Small intestine (tissue), 7 donors: ENCODE results near the gene SLC66A1. TPM values are rescaled to one million over a fixed set of nuclear protein-coding genes. Genes with fewer than 3 reads are reported as not detected.

Experiments
- DNase-seq, 2 donors: peaks; one replicate each; pipeline versions ENCODE4 v3.0.0 to v3.0.0-alpha.2; 2013
- FAIRE-seq: peaks from 2 replicates; lab custom pipeline; 2012; peaks lifted over from hg19 to GRCh38; lab: Jason Lieb, UNC
- H3K27ac ChIP-seq, 3 donors: one replicate each; pipeline ENCODE4 v1.5.1; 2013; ENCODE audit warnings: low read length in 2 of 3, mild to moderate bottlenecking in 2 of 3, control low read depth in 1 of 3, inconsistent platforms in 1 of 3, low read depth in 1 of 3, moderate library complexity in 1 of 3
- H3K27me3 ChIP-seq, 3 donors: one replicate each; pipeline ENCODE4 v1.6.1; 2013; ENCODE audit warnings: low read length in 3 of 3, inconsistent platforms in 1 of 3; ENCODE audit not compliant: control insufficient read depth in 3 of 3, insufficient read depth in 3 of 3
- H3K36me3 ChIP-seq, 3 donors: one replicate each; pipeline ENCODE4 v1.6.1; 2013; ENCODE audit warnings: low read length in 3 of 3, inconsistent platforms in 1 of 3, low read depth in 1 of 3, mild to moderate bottlenecking in 1 of 3, moderate library complexity in 1 of 3; ENCODE audit not compliant: control insufficient read depth in 3 of 3, insufficient read depth in 2 of 3
- H3K4me1 ChIP-seq, 3 donors: one replicate each; pipeline ENCODE4 v1.6.1; 2013; ENCODE audit warnings: low read length in 2 of 3, inconsistent platforms in 1 of 3, low read depth in 1 of 3, mild to moderate bottlenecking in 1 of 3, moderate library complexity in 1 of 3; ENCODE audit not compliant: control insufficient read depth in 3 of 3, insufficient read depth in 2 of 3
- H3K4me3 ChIP-seq, 3 donors: one replicate each; pipeline ENCODE4 v1.5.1; 2013; ENCODE audit warnings: low read length in 3 of 3, control low read depth in 1 of 3, inconsistent platforms in 1 of 3, low read depth in 1 of 3, mild to moderate bottlenecking in 1 of 3, moderate library complexity in 1 of 3
- H3K9me3 ChIP-seq, 2 donors: one replicate each; pipeline ENCODE4 v1.6.1; 2013; ENCODE audit warnings: low read depth in 1 of 2, low read length in 1 of 2; ENCODE audit not compliant: control insufficient read depth in 2 of 2, insufficient read depth in 1 of 2
- WGBS, 3 donors: extraction: QIAGEN DNeasy Blood & Tissue Kit; methylation state at CpG; one replicate each; pipeline ENCODE4 v1.1.7; 2013; 5-methylcytosine and 5-hydroxymethylcytosine counted together
- polyA plus RNA-seq, 4 donors: library from polyadenylated mRNA; stranded (reverse) in 3 of 4; unstranded in 1 of 4; fragments of 200-250 nt in 3 of 4; fragments of 120-200 nt in 1 of 4; gene quantifications; one replicate each; pipeline versions ENCODE4 v1.2.1 to v1.2.3, GENCODE V29; 2013
- donor health status: healthy with polysubstance abuse.
- donor health status: control.
- donor health status: control.
- donor health status: Bipolar disorder and iron deficiency.
- donor health status: healthy.

The SLC66A1 gene
- polyA plus RNA-seq, 4 donors = 14.6 to 46.7 (median 30.0) TPM

- Histone ChIP-seq H3K4me1 (no peaks in the 10 kb centered on the region), H3K9me3 (no peaks in the 10 kb centered on the region), H3K36me3 (peaks cover 2 to 82% (median 10%) of the 10 kb centered on the region in 3 donors), H3K4me3 (no peak overlapping the region), H3K27me3 (no peaks in the 10 kb centered on the region), H3K27ac (no peak overlapping the region)
- FAIRE-seq (no peak), DNase-seq (no peak)
- WGBS, 3 donors = 87 to 94% (median 88%) methylated on average over 23 of the region's 23 CpGs
Observed at GRCh38 chr1:19323987-19324664, 12.0 kb downstream of the SLC66A1 start.

GRCh38 chr1:19324665-19324990, 12.5 kb downstream of the SLC66A1 start:
- DNase-seq (no peak), FAIRE-seq (no peak)
- H3K9me3 ChIP-seq = no peaks in the 10 kb centered on the region
- WGBS, 3 donors = 95 to 99% (median 97%) methylated on average over 9 of the region's 9 CpGs
- no peak overlapping the region for H3K4me3 ChIP-seq
- H3K27me3 ChIP-seq = no peaks in the 10 kb centered on the region
- H3K4me1 ChIP-seq = no peaks in the 10 kb centered on the region
- H3K36me3 ChIP-seq = peaks cover 2 to 84% (median 10%) of the 10 kb centered on the region in 3 donors
- H3K27ac ChIP-seq = no peak overlapping the region

GRCh38 chr1:19325368-19325957, 13.3 kb downstream of the SLC66A1 start:
- Histone ChIP-seq H3K4me3 (no peak overlapping the region), H3K36me3 (peaks cover 2 to 90% (median 10%) of the 10 kb centered on the region in 3 donors), H3K27me3 (no peaks in the 10 kb centered on the region), H3K4me1 (no peaks in the 10 kb centered on the region), H3K9me3 (no peaks in the 10 kb centered on the region), H3K27ac (no peak overlapping the region)
- DNase-seq = no peak
- 82 to 86% (median 83%) methylated on average over 19 of the region's 19 CpGs for WGBS, 3 donors
- FAIRE-seq = no peak

GRCh38 chr1:19325958-19326747, 14.0 kb downstream of the SLC66A1 start:
- FAIRE-seq = no peak
- WGBS, 3 donors = 86 to 91% (median 88%) methylated on average over 31 to 32 of the region's 32 CpGs
- H3K27me3 ChIP-seq = no peaks in the 10 kb centered on the region
- no peaks in the 10 kb centered on the region for H3K4me1 ChIP-seq
- peaks cover 2 to 95% (median 10%) of the 10 kb centered on the region in 3 donors for H3K36me3 ChIP-seq
- DNase-seq = no peak
- no peaks in the 10 kb centered on the region for H3K9me3 ChIP-seq
- no peak overlapping the region for H3K4me3 ChIP-seq
- no peak overlapping the region for H3K27ac ChIP-seq

GRCh38 chr1:19326748-19327065, 14.6 kb downstream of the SLC66A1 start:
- Histone ChIP-seq H3K4me1 (no peaks in the 10 kb centered on the region), H3K27ac (no peak overlapping the region), H3K27me3 (no peaks in the 10 kb centered on the region), H3K9me3 (no peaks in the 10 kb centered on the region), H3K4me3 (no peak overlapping the region), H3K36me3 (peaks cover 4 to 95% (median 10%) of the 10 kb centered on the region in 3 donors)
- 83 to 90% (median 85%) methylated on average over 6 of the region's 6 CpGs for WGBS, 3 donors
- no peak for FAIRE-seq
- DNase-seq = no peak

GRCh38 chr1:19327301-19327700, 15.2 kb downstream of the SLC66A1 start:
- no peak for DNase-seq
- no peak overlapping the region for H3K27ac ChIP-seq
- no peaks in the 10 kb centered on the region for H3K27me3 ChIP-seq
- WGBS, 3 donors = 73 to 88% (median 88%) methylated on average over 15 to 16 of the region's 16 CpGs
- peaks cover 4 to 95% (median 10%) of the 10 kb centered on the region in 3 donors for H3K36me3 ChIP-seq
- no peak for FAIRE-seq
- no peak overlapping the region for H3K4me3 ChIP-seq
- no peaks in the 10 kb centered on the region for H3K9me3 ChIP-seq
- H3K4me1 ChIP-seq = no peaks in the 10 kb centered on the region

GRCh38 chr1:19327736-19328135, 15.6 kb downstream of the SLC66A1 start:
- H3K9me3 ChIP-seq = no peaks in the 10 kb centered on the region
- H3K4me1 ChIP-seq = no peaks in the 10 kb centered on the region
- no peak overlapping the region for H3K27ac ChIP-seq
- no peak for FAIRE-seq
- H3K36me3 ChIP-seq = peaks cover 4 to 95% (median 10%) of the 10 kb centered on the region in 3 donors
- no peak for DNase-seq
- no peaks in the 10 kb centered on the region for H3K27me3 ChIP-seq
- H3K4me3 ChIP-seq = no peak overlapping the region
- WGBS, 3 donors = 88 to 90% (median 88%) methylated on average over 9 of the region's 9 CpGs

- WGBS, 3 donors = 94 to 97% (median 95%) methylated on average over 11 to 18 of the region's 18 CpGs
- FAIRE-seq (no peak), DNase-seq (no peak)
- H3K4me1 ChIP-seq = no peaks in the 10 kb centered on the region
- peaks cover 4 to 95% (median 10%) of the 10 kb centered on the region in 3 donors for H3K36me3 ChIP-seq
- H3K9me3 ChIP-seq = no peaks in the 10 kb centered on the region
- H3K4me3 ChIP-seq = no peak overlapping the region
- H3K27me3 ChIP-seq = no peaks in the 10 kb centered on the region
- no peak overlapping the region for H3K27ac ChIP-seq
Observed at GRCh38 chr1:19328486-19328885, 16.4 kb downstream of the SLC66A1 start.
